HCT116 (cell line): ENCODE data around the gene NPIPB8. TPM values are rescaled to one million over a fixed set of nuclear protein-coding genes. Genes with fewer than 3 reads are reported as not detected.

Source experiments
- ATAC-seq: fragments of 200-7000 bp; cut with Tn5 transposase; 2 replicates; pipeline ENCODE4 v1.9.1; 2020; ENCODE audit warnings: mild to moderate bottlenecking, moderate library complexity
- BruUV-seq: library from RNA; stranded (reverse); fragments of 400-500 nt; replicated peaks from 2 replicates; lab custom pipeline; 2021; lab: Mats Ljungman, UMichigan
- CTCF ChIA-PET: fragments of 300-600 bp; sonication (Branson Sonifier 250); formaldehyde crosslinking; loops from one replicate; lab custom pipeline; 2021; ENCODE audit warnings: antibody characterized with exemption; lab: Charles Lee
- POLR2A ChIA-PET: fragments of 300-600, 350-600 bp; sonication (Branson Sonifier 250); formaldehyde crosslinking; loops from one replicate; lab custom pipeline; 2021; ENCODE audit warnings: antibody characterized with exemption; lab: Charles Lee
- RAD21 ChIA-PET, 2 experiments: fragments of 300-600 bp; sonication (Branson Sonifier 250); formaldehyde crosslinking; loops; one replicate each; lab custom pipeline; 2023; ENCODE audit warnings: low total read pairs in 2 of 2; ENCODE audit not compliant: uncharacterized antibody in 2 of 2, unreplicated experiment in 2 of 2, low non-redundant PET in 1 of 2; lab: Charles Lee
- DNase-seq: peaks from one replicate; pipeline ENCODE4 v3.0.0-alpha.2; 2010; ENCODE audit warnings: low read depth, low spot score
- H2AFZ ChIP-seq: fragments of 200-600 bp; shearing (Covaris generic), sonication (generic); 2 replicates; pipeline ENCODE4 v1.6.1; 2017; ENCODE audit warnings: low read depth, mixed run types, mixed read lengths, antibody characterized with exemption, low read length; ENCODE audit not compliant: poor library complexity, severe bottlenecking
- H3K27ac ChIP-seq: 2 replicates; pipeline ENCODE4 v1.5.1; 2012; ENCODE audit warnings: low read depth, low read length
- H3K27me3 ChIP-seq: fragments of 200-600 bp; sonication (generic); 2 replicates; pipeline ENCODE4 v1.6.1; 2016; ENCODE audit warnings: mixed run types, low read length, mixed read lengths; ENCODE audit not compliant: insufficient read depth
- H3K36me3 ChIP-seq, 2 experiments: fragments of 200-500 bp in 1 of 2; fragments of 200-600 bp in 1 of 2; sonication (Bioruptor generic) in 1 of 2; sonication (generic) in 1 of 2; 2 replicates each; pipeline versions ENCODE4 v1.5.1 to v1.6.1; 2014 to 2016; ENCODE audit warnings: low read length in 2 of 2, inconsistent platforms in 1 of 2, mixed read lengths in 1 of 2, mixed run types in 1 of 2; ENCODE audit not compliant: insufficient read depth in 2 of 2, control insufficient read depth in 1 of 2
- H3K4me1 ChIP-seq, 2 experiments: fragments of 200-600 bp in 1 of 2; sonication (generic) in 1 of 2; 2 replicates each; pipeline versions ENCODE4 v1.5.1 to v1.6.1; 2012 to 2017; ENCODE audit warnings: low read length in 2 of 2, inconsistent platforms in 1 of 2, mild to moderate bottlenecking in 1 of 2, mixed read lengths in 1 of 2, mixed run types in 1 of 2, moderate library complexity in 1 of 2; ENCODE audit not compliant: insufficient read depth in 2 of 2, control insufficient read depth in 1 of 2
- H3K4me2 ChIP-seq: fragments of 200-600 bp; sonication (generic); 2 replicates; pipeline ENCODE4 v1.6.1; 2017; ENCODE audit warnings: mixed run types, low read length, mixed read lengths
- H3K4me3 ChIP-seq, 2 experiments: fragments of 200-600 bp in 1 of 2; sonication (generic) in 1 of 2; replicated peaks in 1 of 2; 2 replicates each; pipeline ENCODE4 v1.5.1; 2011 to 2016; ENCODE audit warnings: low read length in 2 of 2, control low read depth in 1 of 2, low read depth in 1 of 2, mild to moderate bottlenecking in 1 of 2, mixed read lengths in 1 of 2, mixed run types in 1 of 2
- H3K79me2 ChIP-seq: fragments of 200-600 bp; sonication (generic); 2 replicates; pipeline ENCODE4 v1.6.1; 2017; ENCODE audit warnings: mild to moderate bottlenecking, mixed run types, low read length, moderate library complexity, mixed read lengths; ENCODE audit not compliant: insufficient read depth
- H3K9ac ChIP-seq: fragments of 200-600 bp; sonication (generic); 2 replicates; pipeline ENCODE4 v1.6.1; 2016; ENCODE audit warnings: low read length, mixed read lengths
- H3K9me2 ChIP-seq: fragments of 200-600 bp; sonication (generic), shearing (Covaris generic); 2 replicates; pipeline ENCODE4 v1.6.1; 2017; ENCODE audit warnings: mixed run types, mild to moderate bottlenecking, moderate library complexity; ENCODE audit not compliant: insufficient read depth
- H3K9me3 ChIP-seq, 2 experiments: fragments of 200-500 bp in 1 of 2; fragments of 200-600 bp in 1 of 2; sonication (Bioruptor generic) in 1 of 2; sonication (generic) in 1 of 2; 2 replicates each; pipeline ENCODE4 v1.6.1; 2014 to 2017; ENCODE audit warnings: low read length in 2 of 2, mixed read lengths in 2 of 2, inconsistent platforms in 1 of 2, low read depth in 1 of 2, mild to moderate bottlenecking in 1 of 2, mixed run types in 1 of 2, moderate library complexity in 1 of 2; ENCODE audit not compliant: control insufficient read depth in 1 of 2, insufficient read depth in 1 of 2
- H4K20me1 ChIP-seq: fragments of 200-600 bp; sonication (generic), shearing (Covaris generic); 2 replicates; pipeline ENCODE4 v1.6.1; 2017; ENCODE audit warnings: mixed run types, mild to moderate bottlenecking, moderate library complexity; ENCODE audit not compliant: insufficient read depth
- EGR1 ChIP-seq: IDR thresholded peaks from 2 replicates; pipeline ENCODE4 v1.6.1; 2012; ENCODE audit warnings: low read depth
- ELF1 ChIP-seq: IDR thresholded peaks from 2 replicates; pipeline ENCODE4 v1.6.1; 2012; ENCODE audit warnings: low read depth, borderline replicate concordance
- EZH2 ChIP-seq: fragments of 200-600 bp; sonication (generic); IDR thresholded peaks from 2 replicates; pipeline ENCODE4 v1.6.1; 2017; ENCODE audit warnings: antibody characterized with exemption, mixed run types
- EZH2phosphoT487 ChIP-seq: fragments of 200-600 bp; IDR thresholded peaks from 2 replicates; pipeline ENCODE4 v1.6.1; 2018; ENCODE audit warnings: antibody characterized with exemption, borderline replicate concordance
- JUND ChIP-seq: IDR thresholded peaks from 2 replicates; pipeline ENCODE4 v1.6.1; 2012
- POLR2A ChIP-seq: IDR thresholded peaks from 2 replicates; pipeline ENCODE4 v1.7.0; 2011; ENCODE audit warnings: borderline replicate concordance; ENCODE audit not compliant: insufficient read depth, insufficient read length; ENCODE audit errors: extremely low read depth
- POLR2AphosphoS5 ChIP-seq: IDR thresholded peaks from 2 replicates; pipeline ENCODE4 v1.6.1; 2011; ENCODE audit warnings: mild to moderate bottlenecking, low read depth, low read length, moderate library complexity
- RAD21 ChIP-seq: IDR thresholded peaks from 2 replicates; pipeline ENCODE4 v1.6.1; 2012; ENCODE audit warnings: low read depth, mild to moderate bottlenecking
- SIN3A ChIP-seq: IDR thresholded peaks from 2 replicates; pipeline ENCODE4 v1.6.1; 2012; ENCODE audit warnings: low read depth
- SP1 ChIP-seq: IDR thresholded peaks from 2 replicates; pipeline ENCODE4 v1.6.1; 2012; ENCODE audit warnings: low read depth
- SRF ChIP-seq: IDR thresholded peaks from 2 replicates; pipeline ENCODE4 v1.6.1; 2012; ENCODE audit warnings: low read depth
- TCF7L2 ChIP-seq: IDR thresholded peaks from 2 replicates; pipeline ENCODE4 v1.7.0; 2011; ENCODE audit warnings: borderline replicate concordance, inconsistent platforms; ENCODE audit not compliant: insufficient read depth, insufficient read length; ENCODE audit errors: extremely low read depth
- ZFX ChIP-seq: fragments of 450-650 bp; IDR thresholded peaks from 2 replicates; pipeline ENCODE4 v1.6.1; 2017
- ZNF274 ChIP-seq: fragments of 200-500 bp; sonication (Bioruptor generic); IDR thresholded peaks from 2 replicates; pipeline ENCODE4 v1.6.1; 2014; ENCODE audit warnings: mild to moderate bottlenecking, low read depth, low read length, inconsistent platforms
- intact Hi-C: fragments of 100-400 bp; cut with micrococcal nuclease; formaldehyde crosslinking; loops from 2 replicates; pipeline ENCODE4 v1.10.0; 2022
- total RNA-seq: library from RNA; stranded (reverse); gene quantifications from one replicate; pipeline ENCODE4 v1.2.1, GENCODE V29; 2021; ENCODE audit not compliant: unreplicated experiment
- TF ChIP-seq, protein P1 (sequence below): IDR thresholded peaks from 2 replicates; pipeline ENCODE4 v1.6.1; 2012; ENCODE audit warnings: low read depth
- TF ChIP-seq, protein P2 (sequence below), 3 experiments: fragments of 200-600 bp in 1 of 3; sonication (generic) in 1 of 3; IDR thresholded peaks in 2 of 3; conservative IDR thresholded peaks in 1 of 3; 2 replicates each; pipeline ENCODE4 v1.5.1; 2012 to 2017; ENCODE audit warnings: low read depth in 2 of 3, low read length in 2 of 3, antibody characterized with exemption in 1 of 3, borderline replicate concordance in 1 of 3, control low read depth in 1 of 3, mild to moderate bottlenecking in 1 of 3, mixed read lengths in 1 of 3, mixed run types in 1 of 3, moderate library complexity in 1 of 3; ENCODE audit not compliant: insufficient read depth in 1 of 3
- TF ChIP-seq, protein P3 (sequence below): IDR thresholded peaks from 2 replicates; pipeline ENCODE4 v1.6.1; 2011; ENCODE audit warnings: mild to moderate bottlenecking, low read length, moderate library complexity; ENCODE audit not compliant: insufficient replicate concordance; ENCODE audit errors: extremely low read depth

The NPIPB8 gene
- total RNA-seq, 1 experiment from 2014 or later, result 0.79 TPM

DNA sequence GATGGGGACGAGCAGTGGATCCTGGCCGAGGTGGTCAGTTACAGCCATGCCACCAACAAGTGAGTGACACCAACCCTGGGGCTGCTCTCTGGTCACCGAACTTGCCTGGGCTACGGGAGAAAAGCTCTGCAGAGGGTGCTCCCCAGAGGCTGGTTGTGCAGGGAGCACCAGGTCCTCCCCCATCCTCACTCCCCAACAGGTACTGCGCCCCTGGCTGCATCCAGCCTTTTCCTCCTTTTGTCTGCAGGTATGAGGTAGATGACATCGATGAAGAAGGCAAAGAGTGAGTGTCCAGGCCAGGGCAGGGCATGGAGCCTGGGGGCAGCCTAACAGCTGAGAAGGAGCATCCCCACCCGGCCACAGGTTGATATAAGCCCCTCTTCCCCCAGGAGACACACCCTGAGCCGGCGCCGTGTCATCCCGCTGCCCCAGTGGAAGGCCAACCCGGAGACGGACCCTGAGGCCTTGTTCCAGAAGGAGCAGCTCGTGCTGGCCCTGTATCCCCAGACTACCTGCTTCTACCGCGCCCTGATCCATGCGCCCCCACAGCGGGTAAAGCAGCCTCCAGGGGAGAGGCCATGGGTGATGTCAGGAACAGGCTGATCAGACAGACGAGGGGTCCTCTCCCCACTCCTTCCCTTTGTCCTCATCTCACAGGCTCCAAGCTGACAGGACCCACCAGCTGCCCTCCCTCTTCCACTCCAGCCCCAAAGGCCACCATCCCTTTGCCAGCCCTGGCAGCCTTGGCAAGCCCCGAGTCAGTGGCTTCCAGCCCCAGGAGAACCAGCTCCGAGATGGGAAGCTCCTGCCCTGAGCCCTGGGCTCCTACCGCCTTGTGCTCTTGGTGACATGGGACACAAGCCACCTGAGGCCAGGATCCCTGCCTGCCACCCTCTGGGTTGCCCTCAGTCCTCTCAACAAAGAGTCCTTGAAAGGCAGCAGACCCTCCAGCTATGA, 47.2 kb upstream of the NPIPB8 start:
- Histone ChIP-seq H3K9ac (no peak overlapping the region), H3K36me3 (peaks cover 0 to 3% of the 10 kb centered on the region in 2 experiments; a peak in 1 of 4 replicates), H4K20me1 (no peaks in the 10 kb centered on the region), H3K4me1 (peaks cover 0 to 8% of the 10 kb centered on the region in 2 experiments; a peak in 2 of 4 replicates), H3K27me3 (no peaks in the 10 kb centered on the region), H3K4me3 (no peak overlapping the region), H3K27ac (no peak overlapping the region), H2AFZ (no peak overlapping the region), H3K9me3 (no peaks in the 10 kb centered on the region), H3K79me2 (no peaks in the 10 kb centered on the region), H3K9me2 (no peaks in the 10 kb centered on the region), H3K4me2 (no peak overlapping the region)
- intact Hi-C loops, result no loop called here
- RAD21 ChIA-PET, result no interaction called here
- no peak for ATAC-seq
- POLR2A ChIA-PET, result no interaction called here
- no peak for DNase-seq
- no peak for TF ChIP-seq EZH2phosphoT487
- no peak for TF ChIP-seq RAD21
- no peak for TF ChIP-seq EGR1
- TF ChIP-seq, protein P1, sequence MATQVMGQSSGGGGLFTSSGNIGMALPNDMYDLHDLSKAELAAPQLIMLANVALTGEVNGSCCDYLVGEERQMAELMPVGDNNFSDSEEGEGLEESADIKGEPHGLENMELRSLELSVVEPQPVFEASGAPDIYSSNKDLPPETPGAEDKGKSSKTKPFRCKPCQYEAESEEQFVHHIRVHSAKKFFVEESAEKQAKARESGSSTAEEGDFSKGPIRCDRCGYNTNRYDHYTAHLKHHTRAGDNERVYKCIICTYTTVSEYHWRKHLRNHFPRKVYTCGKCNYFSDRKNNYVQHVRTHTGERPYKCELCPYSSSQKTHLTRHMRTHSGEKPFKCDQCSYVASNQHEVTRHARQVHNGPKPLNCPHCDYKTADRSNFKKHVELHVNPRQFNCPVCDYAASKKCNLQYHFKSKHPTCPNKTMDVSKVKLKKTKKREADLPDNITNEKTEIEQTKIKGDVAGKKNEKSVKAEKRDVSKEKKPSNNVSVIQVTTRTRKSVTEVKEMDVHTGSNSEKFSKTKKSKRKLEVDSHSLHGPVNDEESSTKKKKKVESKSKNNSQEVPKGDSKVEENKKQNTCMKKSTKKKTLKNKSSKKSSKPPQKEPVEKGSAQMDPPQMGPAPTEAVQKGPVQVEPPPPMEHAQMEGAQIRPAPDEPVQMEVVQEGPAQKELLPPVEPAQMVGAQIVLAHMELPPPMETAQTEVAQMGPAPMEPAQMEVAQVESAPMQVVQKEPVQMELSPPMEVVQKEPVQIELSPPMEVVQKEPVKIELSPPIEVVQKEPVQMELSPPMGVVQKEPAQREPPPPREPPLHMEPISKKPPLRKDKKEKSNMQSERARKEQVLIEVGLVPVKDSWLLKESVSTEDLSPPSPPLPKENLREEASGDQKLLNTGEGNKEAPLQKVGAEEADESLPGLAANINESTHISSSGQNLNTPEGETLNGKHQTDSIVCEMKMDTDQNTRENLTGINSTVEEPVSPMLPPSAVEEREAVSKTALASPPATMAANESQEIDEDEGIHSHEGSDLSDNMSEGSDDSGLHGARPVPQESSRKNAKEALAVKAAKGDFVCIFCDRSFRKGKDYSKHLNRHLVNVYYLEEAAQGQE, result no peak
- no peak for TF ChIP-seq ELF1
- TF ChIP-seq SRF, result no peak
- no peak for TF ChIP-seq ZFX
- no peak for TF ChIP-seq POLR2AphosphoS5
- no peak for TF ChIP-seq POLR2A
- no peak for TF ChIP-seq JUND
- TF ChIP-seq EZH2, result no peak
- no peak for TF ChIP-seq ZNF274
- TF ChIP-seq, protein P2, sequence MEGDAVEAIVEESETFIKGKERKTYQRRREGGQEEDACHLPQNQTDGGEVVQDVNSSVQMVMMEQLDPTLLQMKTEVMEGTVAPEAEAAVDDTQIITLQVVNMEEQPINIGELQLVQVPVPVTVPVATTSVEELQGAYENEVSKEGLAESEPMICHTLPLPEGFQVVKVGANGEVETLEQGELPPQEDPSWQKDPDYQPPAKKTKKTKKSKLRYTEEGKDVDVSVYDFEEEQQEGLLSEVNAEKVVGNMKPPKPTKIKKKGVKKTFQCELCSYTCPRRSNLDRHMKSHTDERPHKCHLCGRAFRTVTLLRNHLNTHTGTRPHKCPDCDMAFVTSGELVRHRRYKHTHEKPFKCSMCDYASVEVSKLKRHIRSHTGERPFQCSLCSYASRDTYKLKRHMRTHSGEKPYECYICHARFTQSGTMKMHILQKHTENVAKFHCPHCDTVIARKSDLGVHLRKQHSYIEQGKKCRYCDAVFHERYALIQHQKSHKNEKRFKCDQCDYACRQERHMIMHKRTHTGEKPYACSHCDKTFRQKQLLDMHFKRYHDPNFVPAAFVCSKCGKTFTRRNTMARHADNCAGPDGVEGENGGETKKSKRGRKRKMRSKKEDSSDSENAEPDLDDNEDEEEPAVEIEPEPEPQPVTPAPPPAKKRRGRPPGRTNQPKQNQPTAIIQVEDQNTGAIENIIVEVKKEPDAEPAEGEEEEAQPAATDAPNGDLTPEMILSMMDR (IDR thresholded peaks at IDR 0.05 in 2 of 3, conservative IDR thresholded peaks at IDR 0.05 in 1 of 3; ENCODE audit: borderline replicate concordance in 1 of 3, insufficient read depth in 1 of 3, low read depth in 2 of 3, low read length in 2 of 3), result no peak
- TF ChIP-seq TCF7L2, result no peak
- no peak for TF ChIP-seq SP1
- TF ChIP-seq, protein P3, sequence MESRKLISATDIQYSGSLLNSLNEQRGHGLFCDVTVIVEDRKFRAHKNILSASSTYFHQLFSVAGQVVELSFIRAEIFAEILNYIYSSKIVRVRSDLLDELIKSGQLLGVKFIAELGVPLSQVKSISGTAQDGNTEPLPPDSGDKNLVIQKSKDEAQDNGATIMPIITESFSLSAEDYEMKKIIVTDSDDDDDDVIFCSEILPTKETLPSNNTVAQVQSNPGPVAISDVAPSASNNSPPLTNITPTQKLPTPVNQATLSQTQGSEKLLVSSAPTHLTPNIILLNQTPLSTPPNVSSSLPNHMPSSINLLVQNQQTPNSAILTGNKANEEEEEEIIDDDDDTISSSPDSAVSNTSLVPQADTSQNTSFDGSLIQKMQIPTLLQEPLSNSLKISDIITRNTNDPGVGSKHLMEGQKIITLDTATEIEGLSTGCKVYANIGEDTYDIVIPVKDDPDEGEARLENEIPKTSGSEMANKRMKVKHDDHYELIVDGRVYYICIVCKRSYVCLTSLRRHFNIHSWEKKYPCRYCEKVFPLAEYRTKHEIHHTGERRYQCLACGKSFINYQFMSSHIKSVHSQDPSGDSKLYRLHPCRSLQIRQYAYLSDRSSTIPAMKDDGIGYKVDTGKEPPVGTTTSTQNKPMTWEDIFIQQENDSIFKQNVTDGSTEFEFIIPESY, result no peak
- no peak for TF ChIP-seq SIN3A
- CTCF ChIA-PET, result no interaction called here
- no TSS peak for BruUV-seq
